HCT116 (cell line): ENCODE data around the gene S100A1. TPM values are rescaled to one million over a fixed set of nuclear protein-coding genes. Genes with fewer than 3 reads are reported as not detected.

Experiments
- ATAC-seq: fragments of 200-7000 bp; cut with Tn5 transposase; 2 replicates; pipeline ENCODE4 v1.9.1; 2020; ENCODE audit warnings: mild to moderate bottlenecking, moderate library complexity
- BruUV-seq: library from RNA; stranded (reverse); fragments of 400-500 nt; replicated peaks from 2 replicates; lab custom pipeline; 2021; lab: Mats Ljungman, UMichigan
- CTCF ChIA-PET: fragments of 300-600 bp; sonication (Branson Sonifier 250); formaldehyde crosslinking; loops from one replicate; lab custom pipeline; 2021; ENCODE audit warnings: antibody characterized with exemption; lab: Charles Lee
- POLR2A ChIA-PET: fragments of 300-600, 350-600 bp; sonication (Branson Sonifier 250); formaldehyde crosslinking; loops from one replicate; lab custom pipeline; 2021; ENCODE audit warnings: antibody characterized with exemption; lab: Charles Lee
- RAD21 ChIA-PET, 2 experiments: fragments of 300-600 bp; sonication (Branson Sonifier 250); formaldehyde crosslinking; loops; one replicate each; lab custom pipeline; 2023; ENCODE audit warnings: low total read pairs in 2 of 2; ENCODE audit not compliant: uncharacterized antibody in 2 of 2, unreplicated experiment in 2 of 2, low non-redundant PET in 1 of 2; lab: Charles Lee
- DNase-seq: peaks from one replicate; pipeline ENCODE4 v3.0.0-alpha.2; 2010; ENCODE audit warnings: low read depth, low spot score
- H2AFZ ChIP-seq: fragments of 200-600 bp; shearing (Covaris generic), sonication (generic); 2 replicates; pipeline ENCODE4 v1.6.1; 2017; ENCODE audit warnings: low read depth, mixed run types, mixed read lengths, antibody characterized with exemption, low read length; ENCODE audit not compliant: poor library complexity, severe bottlenecking
- H3K27ac ChIP-seq: 2 replicates; pipeline ENCODE4 v1.5.1; 2012; ENCODE audit warnings: low read depth, low read length
- H3K27me3 ChIP-seq: fragments of 200-600 bp; sonication (generic); 2 replicates; pipeline ENCODE4 v1.6.1; 2016; ENCODE audit warnings: mixed run types, low read length, mixed read lengths; ENCODE audit not compliant: insufficient read depth
- H3K36me3 ChIP-seq, 2 experiments: fragments of 200-500 bp in 1 of 2; fragments of 200-600 bp in 1 of 2; sonication (Bioruptor generic) in 1 of 2; sonication (generic) in 1 of 2; 2 replicates each; pipeline versions ENCODE4 v1.5.1 to v1.6.1; 2014 to 2016; ENCODE audit warnings: low read length in 2 of 2, inconsistent platforms in 1 of 2, mixed read lengths in 1 of 2, mixed run types in 1 of 2; ENCODE audit not compliant: insufficient read depth in 2 of 2, control insufficient read depth in 1 of 2
- H3K4me1 ChIP-seq, 2 experiments: fragments of 200-600 bp in 1 of 2; sonication (generic) in 1 of 2; 2 replicates each; pipeline versions ENCODE4 v1.5.1 to v1.6.1; 2012 to 2017; ENCODE audit warnings: low read length in 2 of 2, inconsistent platforms in 1 of 2, mild to moderate bottlenecking in 1 of 2, mixed read lengths in 1 of 2, mixed run types in 1 of 2, moderate library complexity in 1 of 2; ENCODE audit not compliant: insufficient read depth in 2 of 2, control insufficient read depth in 1 of 2
- H3K4me2 ChIP-seq: fragments of 200-600 bp; sonication (generic); 2 replicates; pipeline ENCODE4 v1.6.1; 2017; ENCODE audit warnings: mixed run types, low read length, mixed read lengths
- H3K4me3 ChIP-seq, 2 experiments: fragments of 200-600 bp in 1 of 2; sonication (generic) in 1 of 2; replicated peaks in 1 of 2; 2 replicates each; pipeline ENCODE4 v1.5.1; 2011 to 2016; ENCODE audit warnings: low read length in 2 of 2, control low read depth in 1 of 2, low read depth in 1 of 2, mild to moderate bottlenecking in 1 of 2, mixed read lengths in 1 of 2, mixed run types in 1 of 2
- H3K79me2 ChIP-seq: fragments of 200-600 bp; sonication (generic); 2 replicates; pipeline ENCODE4 v1.6.1; 2017; ENCODE audit warnings: mild to moderate bottlenecking, mixed run types, low read length, moderate library complexity, mixed read lengths; ENCODE audit not compliant: insufficient read depth
- H3K9ac ChIP-seq: fragments of 200-600 bp; sonication (generic); 2 replicates; pipeline ENCODE4 v1.6.1; 2016; ENCODE audit warnings: low read length, mixed read lengths
- H3K9me2 ChIP-seq: fragments of 200-600 bp; sonication (generic), shearing (Covaris generic); 2 replicates; pipeline ENCODE4 v1.6.1; 2017; ENCODE audit warnings: mixed run types, mild to moderate bottlenecking, moderate library complexity; ENCODE audit not compliant: insufficient read depth
- H3K9me3 ChIP-seq, 2 experiments: fragments of 200-500 bp in 1 of 2; fragments of 200-600 bp in 1 of 2; sonication (Bioruptor generic) in 1 of 2; sonication (generic) in 1 of 2; 2 replicates each; pipeline ENCODE4 v1.6.1; 2014 to 2017; ENCODE audit warnings: low read length in 2 of 2, mixed read lengths in 2 of 2, inconsistent platforms in 1 of 2, low read depth in 1 of 2, mild to moderate bottlenecking in 1 of 2, mixed run types in 1 of 2, moderate library complexity in 1 of 2; ENCODE audit not compliant: control insufficient read depth in 1 of 2, insufficient read depth in 1 of 2
- H4K20me1 ChIP-seq: fragments of 200-600 bp; sonication (generic), shearing (Covaris generic); 2 replicates; pipeline ENCODE4 v1.6.1; 2017; ENCODE audit warnings: mixed run types, mild to moderate bottlenecking, moderate library complexity; ENCODE audit not compliant: insufficient read depth
- ATF3 ChIP-seq: IDR thresholded peaks from 2 replicates; pipeline ENCODE4 v1.6.1; 2012
- ELF1 ChIP-seq: IDR thresholded peaks from 2 replicates; pipeline ENCODE4 v1.6.1; 2012; ENCODE audit warnings: low read depth, borderline replicate concordance
- EZH2phosphoT487 ChIP-seq: fragments of 200-600 bp; IDR thresholded peaks from 2 replicates; pipeline ENCODE4 v1.6.1; 2018; ENCODE audit warnings: antibody characterized with exemption, borderline replicate concordance
- FOSL1 ChIP-seq: IDR thresholded peaks from 2 replicates; pipeline ENCODE4 v1.6.1; 2012; ENCODE audit warnings: low read depth
- JUND ChIP-seq: IDR thresholded peaks from 2 replicates; pipeline ENCODE4 v1.6.1; 2012
- REST ChIP-seq: IDR thresholded peaks from 2 replicates; pipeline ENCODE4 v1.6.1; 2012; ENCODE audit warnings: low read depth
- SIN3A ChIP-seq: IDR thresholded peaks from 2 replicates; pipeline ENCODE4 v1.6.1; 2012; ENCODE audit warnings: low read depth
- intact Hi-C: fragments of 100-400 bp; cut with micrococcal nuclease; formaldehyde crosslinking; loops from 2 replicates; pipeline ENCODE4 v1.10.0; 2022
- total RNA-seq: library from RNA; stranded (reverse); gene quantifications from one replicate; pipeline ENCODE4 v1.2.1, GENCODE V29; 2021; ENCODE audit not compliant: unreplicated experiment

Gene S100A1
- total RNA-seq, 1 experiment from 2014 or later, result 0.30 TPM

GRCh38 chr1:153659175-153659534 is 30.9 kb downstream of the S100A1 start:
- BruUV-seq, result no TSS peak

GRCh38 chr1:153659656-153660055 is 31.4 kb downstream of the S100A1 start:
- peak overlapping the region; percentile 79 for H3K4me2 ChIP-seq
- RAD21 ChIA-PET, result no interaction called here
- ATAC-seq, result no peak
- H3K9ac ChIP-seq, result peak overlapping the region; percentile 67
- intact Hi-C loops, result no loop called here
- no peaks in the 10 kb centered on the region for H3K9me3 ChIP-seq
- H3K4me1 ChIP-seq, result peaks cover 10 to 22% of the 10 kb centered on the region in 2 experiments; a peak in 3 of 4 replicates
- no peaks in the 10 kb centered on the region; the same call in 1 of the 2 replicates for H4K20me1 ChIP-seq
- POLR2A ChIA-PET, result interaction anchor here (1.1 to 1.7 kb wide), 3 partner anchors 12 to 116 kb away, joined by 3 to 8 read pairs (median 3); partner anchors contain the start of gene SLC27A3
- no peaks in the 10 kb centered on the region for H3K9me2 ChIP-seq
- H2AFZ ChIP-seq, result no peak overlapping the region
- peak overlapping the region; percentile 73 to 88 for H3K4me3 ChIP-seq
- peaks cover 32 to 38% of the 10 kb centered on the region in 2 experiments for H3K36me3 ChIP-seq
- CTCF ChIA-PET, result interaction anchor here (1.6 kb wide), 1 partner anchor 87 kb away, joined by 5 read pairs; no protein-coding TSS in a partner anchor
- BruUV-seq, result no TSS peak
- H3K79me2 ChIP-seq, result peaks cover 21% of the 10 kb centered on the region
- no peak for DNase-seq
- TF ChIP-seq REST, result no peak
- no peak for TF ChIP-seq SIN3A
- no peak for TF ChIP-seq FOSL1
- TF ChIP-seq ELF1, result no peak
- TF ChIP-seq ATF3, result no peak
- H3K27me3 ChIP-seq, result no peaks in the 10 kb centered on the region
- H3K27ac ChIP-seq, result peak overlapping the region; percentile 80; the same call in 1 of the 2 replicates

More at GRCh38 chr1:153659175-153659534, 30.9 kb downstream of the S100A1 start:
- POLR2A ChIA-PET, result interaction anchor here (0.9 to 1.7 kb wide), 5 partner anchors 9 to 116 kb away, joined by 3 to 8 read pairs (median 3); partner anchors contain the start of genes CHTOP and SLC27A3
- CTCF ChIA-PET, result interaction anchor here (1.6 kb wide), 1 partner anchor 87 kb away, joined by 5 read pairs; no protein-coding TSS in a partner anchor
- peaks cover 10 to 22% of the 10 kb centered on the region in 2 experiments; a peak in 3 of 4 replicates for H3K4me1 ChIP-seq
- intact Hi-C loops, result no loop called here
- H3K9me2 ChIP-seq, result no peaks in the 10 kb centered on the region
- peaks cover 28 to 33% of the 10 kb centered on the region in 2 experiments for H3K36me3 ChIP-seq
- peak overlapping the region; percentile 80; the same call in 1 of the 2 replicates for H3K27ac ChIP-seq
- H3K4me2 ChIP-seq, result peak overlapping the region; percentile 79
- ATAC-seq (no peak), DNase-seq (no peak)
- H2AFZ ChIP-seq, result no peak overlapping the region
- H3K79me2 ChIP-seq, result peaks cover 16% of the 10 kb centered on the region
- H3K27me3 ChIP-seq, result no peaks in the 10 kb centered on the region
- no peaks in the 10 kb centered on the region for H3K9me3 ChIP-seq
- peak overlapping the region; percentile 67 for H3K9ac ChIP-seq
- H3K4me3 ChIP-seq, result peak overlapping the region; percentile 73 to 88
- RAD21 ChIA-PET, result no interaction called here
- H4K20me1 ChIP-seq, result no peaks in the 10 kb centered on the region; the same call in 1 of the 2 replicates
- TF ChIP-seq JUND, result no peak
- TF ChIP-seq SIN3A, result no peak
- no peak for TF ChIP-seq ATF3
- TF ChIP-seq EZH2phosphoT487, result no peak
- TF ChIP-seq, all 23 proteins: peak for 0
